Stimulated activated CD8-positive, alpha-beta memory T cell treated with anti-CD3 and anti-CD28 coated beads, Interleukin-7, amount 100 ng/mL, for 1 hour (primary cell): ENCODE measurements around the gene ALDH3B1.

ENCODE experiments used
- DNase-seq, 2 donors: peaks; one replicate each; pipeline ENCODE4 v3.0.0-alpha.2; 2020; ENCODE audit warnings: low read depth in 2 of 2

ALDH3B1 gene

GRCh38 chr11:68031144-68031464 lies 21.0 kb downstream of the ALDH3B1 start:
- no peak for DNase-seq

- DNase-seq, result no peak
Measured at GRCh38 chr11:68032003-68032402, 21.9 kb downstream of the ALDH3B1 start.

GRCh38 chr11:68032997-68033707 lies 23.0 kb downstream of the ALDH3B1 start:
- no peak for DNase-seq

GRCh38 chr11:68033708-68034045 lies 23.6 kb downstream of the ALDH3B1 start:
- DNase-seq, result no peak

- no peak for DNase-seq
Measured at GRCh38 chr11:68035266-68035876, 25.2 kb downstream of the ALDH3B1 start.

GRCh38 chr11:68036141-68036716 lies 26.1 kb downstream of the ALDH3B1 start:
- no peak for DNase-seq

- no peak for DNase-seq
Measured at GRCh38 chr11:68036717-68037239, 26.7 kb downstream of the ALDH3B1 start.

- DNase-seq, result no peak
Measured at GRCh38 chr11:68037411-68038225, 27.5 kb downstream of the ALDH3B1 start.

GRCh38 chr11:68038226-68038717 lies 28.1 kb downstream of the ALDH3B1 start:
- no peak for DNase-seq

GRCh38 chr11:68038718-68039525 lies 28.8 kb downstream of the ALDH3B1 start, which contains the start of gene TCIRG1:
TSS of gene TCIRG1 (plus strand) at chr11:68039025. CDS start at chr11:68041272, 2,247 bp downstream.
- no peak for DNase-seq

GRCh38 chr11:68039526-68040086 lies 29.5 kb downstream of the ALDH3B1 start:
- DNase-seq, result no peak

GRCh38 chr11:68040101-68040956 lies 30.2 kb downstream of the ALDH3B1 start:
- DNase-seq, result no peak

GRCh38 chr11:68040957-68041591 lies 30.9 kb downstream of the ALDH3B1 start:
- no peak for DNase-seq

- DNase-seq, result no peak
Measured at GRCh38 chr11:68041617-68042218, 31.6 kb downstream of the ALDH3B1 start.

GRCh38 chr11:68042219-68043028 lies 32.3 kb downstream of the ALDH3B1 start:
- no peak for DNase-seq

- no peak for DNase-seq
Measured at GRCh38 chr11:68043029-68043348, 32.9 kb downstream of the ALDH3B1 start.

GRCh38 chr11:68043349-68044144 lies 33.4 kb downstream of the ALDH3B1 start:
- no peak for DNase-seq
